ENCODE measurements around the gene MAGED4. TPM values are rescaled to one million over a fixed set of nuclear protein-coding genes. Genes with fewer than 3 reads are reported as not detected.
"Not testable (repeated sequence)": the region's sequence is repeated elsewhere in the genome, so short reads cannot be mapped to it uniquely, and the experiment has no call there.

The MAGED4 gene
- total RNA-seq (2014; rRNA removed; shearing (Covaris generic); ENCODE audit: low replicate concordance), result not detected in 2 replicates

GRCh38 chrX:52184440-52185077 lies at the start of gene MAGED4:
Gene MAGED4 (plus strand): TSS chrX:52184888. CDS start chrX:52185923, 1,035 bp downstream.
- H2AFZ ChIP-seq (ENCODE audit: low read length); H3K4me1 ChIP-seq (ENCODE audit: low read length): not testable (repeated sequence)

GRCh38 chrX:52138830-52139544 lies 45.7 kb upstream of the MAGED4 start:
- DNase-seq, result no peak
- Histone ChIP-seq H3K27me3 (ENCODE audit: low read length) (no peaks in the 10 kb centered on the region), H3K9ac (ENCODE audit: low read length) (no peak overlapping the region)

More at GRCh38 chrX:52184440-52185077, at the start of gene MAGED4:
- not testable (repeated sequence) for H3K36me3 ChIP-seq (ENCODE audit: insufficient read depth, low read length); H3K9me3 ChIP-seq (ENCODE audit: low read length); DNase-seq; H3K9ac ChIP-seq (ENCODE audit: low read length); H3K27ac ChIP-seq (ENCODE audit: low read length); H3K9me2 ChIP-seq (replicated peaks; ENCODE audit: insufficient read depth, low read length); H3K4me2 ChIP-seq (ENCODE audit: low read depth, low read length, poor library complexity, severe bottlenecking); H3K4me3 ChIP-seq (ENCODE audit: low read length); H3K27me3 ChIP-seq (ENCODE audit: low read length); H3K79me2 ChIP-seq (ENCODE audit: low read length); H4K20me1 ChIP-seq (ENCODE audit: insufficient read depth, low read depth, low read length)

GRCh38 chrX:52139545-52139895 lies 45.2 kb upstream of the MAGED4 start:
- H3K9me3 ChIP-seq (ENCODE audit: low read length), result no peaks in the 10 kb centered on the region
- H2AFZ ChIP-seq (ENCODE audit: low read length), result no peak overlapping the region
- H3K9ac ChIP-seq (ENCODE audit: low read length), result no peak overlapping the region

More at GRCh38 chrX:52138830-52139544, 45.7 kb upstream of the MAGED4 start:
- no peaks in the 10 kb centered on the region for H4K20me1 ChIP-seq (ENCODE audit: insufficient read depth, low read depth, low read length)
- no peak overlapping the region for H3K27ac ChIP-seq (ENCODE audit: low read length)
- no peaks in the 10 kb centered on the region for H3K36me3 ChIP-seq (ENCODE audit: insufficient read depth, low read length)
- H3K9me3 ChIP-seq (ENCODE audit: low read length), result no peaks in the 10 kb centered on the region
- no peaks in the 10 kb centered on the region for H3K79me2 ChIP-seq (ENCODE audit: low read length)
- H2AFZ ChIP-seq (ENCODE audit: low read length), result no peak overlapping the region
- H3K4me3 ChIP-seq (ENCODE audit: low read length), result no peak overlapping the region
- no peak overlapping the region for H3K4me2 ChIP-seq (ENCODE audit: low read depth, low read length, poor library complexity, severe bottlenecking)
- H3K4me1 ChIP-seq (ENCODE audit: low read length), result no peaks in the 10 kb centered on the region
- H3K9me2 ChIP-seq (replicated peaks; ENCODE audit: insufficient read depth, low read length), result no peaks in the 10 kb centered on the region

GRCh38 chrX:52140020-52140419 lies 44.7 kb upstream of the MAGED4 start:
- no peak overlapping the region for H2AFZ ChIP-seq (ENCODE audit: low read length)

More at GRCh38 chrX:52139545-52139895, 45.2 kb upstream of the MAGED4 start:
- H3K4me1 ChIP-seq (ENCODE audit: low read length), result no peaks in the 10 kb centered on the region
- no peaks in the 10 kb centered on the region for H3K36me3 ChIP-seq (ENCODE audit: insufficient read depth, low read length)
- H3K4me3 ChIP-seq (ENCODE audit: low read length), result no peak overlapping the region
- no peak overlapping the region for H3K4me2 ChIP-seq (ENCODE audit: low read depth, low read length, poor library complexity, severe bottlenecking)
- no peaks in the 10 kb centered on the region for H3K79me2 ChIP-seq (ENCODE audit: low read length)
- H3K27me3 ChIP-seq (ENCODE audit: low read length), result no peaks in the 10 kb centered on the region
- DNase-seq, result no peak
- no peaks in the 10 kb centered on the region for H3K9me2 ChIP-seq (replicated peaks; ENCODE audit: insufficient read depth, low read length)
- no peak overlapping the region for H3K27ac ChIP-seq (ENCODE audit: low read length)
- H4K20me1 ChIP-seq (ENCODE audit: insufficient read depth, low read depth, low read length), result no peaks in the 10 kb centered on the region

GRCh38 chrX:52150667-52151066 lies 34.0 kb upstream of the MAGED4 start:
- H3K27ac ChIP-seq (ENCODE audit: low read length); H3K4me2 ChIP-seq (ENCODE audit: low read depth, low read length, poor library complexity, severe bottlenecking); H3K9me2 ChIP-seq (replicated peaks; ENCODE audit: insufficient read depth, low read length); DNase-seq; H3K4me3 ChIP-seq (ENCODE audit: low read length); H4K20me1 ChIP-seq (ENCODE audit: insufficient read depth, low read depth, low read length); H3K4me1 ChIP-seq (ENCODE audit: low read length); H3K9me3 ChIP-seq (ENCODE audit: low read length); H2AFZ ChIP-seq (ENCODE audit: low read length); H3K27me3 ChIP-seq (ENCODE audit: low read length); H3K9ac ChIP-seq (ENCODE audit: low read length); H3K79me2 ChIP-seq (ENCODE audit: low read length); H3K36me3 ChIP-seq (ENCODE audit: insufficient read depth, low read length): not testable (repeated sequence)

More at GRCh38 chrX:52140020-52140419, 44.7 kb upstream of the MAGED4 start:
- no peaks in the 10 kb centered on the region for H3K9me3 ChIP-seq (ENCODE audit: low read length)
- H3K4me1 ChIP-seq (ENCODE audit: low read length), result no peaks in the 10 kb centered on the region
- H4K20me1 ChIP-seq (ENCODE audit: insufficient read depth, low read depth, low read length), result no peaks in the 10 kb centered on the region
- H3K27me3 ChIP-seq (ENCODE audit: low read length), result no peaks in the 10 kb centered on the region
- H3K79me2 ChIP-seq (ENCODE audit: low read length), result no peaks in the 10 kb centered on the region
- H3K27ac ChIP-seq (ENCODE audit: low read length), result no peak overlapping the region
- no peak overlapping the region for H3K4me2 ChIP-seq (ENCODE audit: low read depth, low read length, poor library complexity, severe bottlenecking)
- no peaks in the 10 kb centered on the region for H3K9me2 ChIP-seq (replicated peaks; ENCODE audit: insufficient read depth, low read length)
- H3K36me3 ChIP-seq (ENCODE audit: insufficient read depth, low read length), result no peaks in the 10 kb centered on the region
- DNase-seq, result no peak
- no peak overlapping the region for H3K9ac ChIP-seq (ENCODE audit: low read length)
- H3K4me3 ChIP-seq (ENCODE audit: low read length), result no peak overlapping the region

GRCh38 chrX:52160140-52160539 lies 24.5 kb upstream of the MAGED4 start:
- H3K27ac ChIP-seq (ENCODE audit: low read length); H3K27me3 ChIP-seq (ENCODE audit: low read length); H3K4me3 ChIP-seq (ENCODE audit: low read length); H2AFZ ChIP-seq (ENCODE audit: low read length); H3K4me1 ChIP-seq (ENCODE audit: low read length); H4K20me1 ChIP-seq (ENCODE audit: insufficient read depth, low read depth, low read length); H3K4me2 ChIP-seq (ENCODE audit: low read depth, low read length, poor library complexity, severe bottlenecking); H3K9ac ChIP-seq (ENCODE audit: low read length); H3K79me2 ChIP-seq (ENCODE audit: low read length); H3K9me2 ChIP-seq (replicated peaks; ENCODE audit: insufficient read depth, low read length); H3K9me3 ChIP-seq (ENCODE audit: low read length); H3K36me3 ChIP-seq (ENCODE audit: insufficient read depth, low read length); DNase-seq: not testable (repeated sequence)

- Histone ChIP-seq H3K36me3 (ENCODE audit: insufficient read depth, low read length) (no peaks in the 10 kb centered on the region), H3K4me1 (ENCODE audit: low read length) (no peaks in the 10 kb centered on the region), H3K27ac (ENCODE audit: low read length) (no peak overlapping the region), H3K9ac (ENCODE audit: low read length) (no peak overlapping the region), H3K4me3 (ENCODE audit: low read length) (no peak overlapping the region), H3K79me2 (ENCODE audit: low read length) (no peaks in the 10 kb centered on the region), H3K27me3 (ENCODE audit: low read length) (no peaks in the 10 kb centered on the region), H4K20me1 (ENCODE audit: insufficient read depth, low read depth, low read length) (no peaks in the 10 kb centered on the region), H3K9me3 (ENCODE audit: low read length) (no peaks in the 10 kb centered on the region), H3K4me2 (ENCODE audit: low read depth, low read length, poor library complexity, severe bottlenecking) (no peak overlapping the region), H2AFZ (ENCODE audit: low read length) (no peak overlapping the region), H3K9me2 (replicated peaks; ENCODE audit: insufficient read depth, low read length) (no peaks in the 10 kb centered on the region)
- no peak for DNase-seq
Measured at GRCh38 chrX:52166840-52167239, 17.8 kb upstream of the MAGED4 start.

- not testable (repeated sequence) for H2AFZ ChIP-seq (ENCODE audit: low read length); H4K20me1 ChIP-seq (ENCODE audit: insufficient read depth, low read depth, low read length); H3K27ac ChIP-seq (ENCODE audit: low read length); H3K9ac ChIP-seq (ENCODE audit: low read length); H3K4me2 ChIP-seq (ENCODE audit: low read depth, low read length, poor library complexity, severe bottlenecking); H3K9me3 ChIP-seq (ENCODE audit: low read length); H3K9me2 ChIP-seq (replicated peaks; ENCODE audit: insufficient read depth, low read length); H3K27me3 ChIP-seq (ENCODE audit: low read length); H3K79me2 ChIP-seq (ENCODE audit: low read length); DNase-seq; H3K4me3 ChIP-seq (ENCODE audit: low read length); H3K4me1 ChIP-seq (ENCODE audit: low read length); H3K36me3 ChIP-seq (ENCODE audit: insufficient read depth, low read length)
Measured at GRCh38 chrX:52171055-52171454, 13.6 kb upstream of the MAGED4 start.

All from Karpas-422 (cell line).